GM19372 (cell line): ENCODE measurements around the gene WDTC1.

ENCODE experiments used
- ATAC-seq: cut with Tn5 transposase; IDR thresholded peaks from one replicate; pipeline ENCODE4 v1.9.1; 2021; ENCODE audit warnings: mild to moderate bottlenecking, low read depth, moderate library complexity; ENCODE audit not compliant: unreplicated experiment

WDTC1 gene

DNA sequence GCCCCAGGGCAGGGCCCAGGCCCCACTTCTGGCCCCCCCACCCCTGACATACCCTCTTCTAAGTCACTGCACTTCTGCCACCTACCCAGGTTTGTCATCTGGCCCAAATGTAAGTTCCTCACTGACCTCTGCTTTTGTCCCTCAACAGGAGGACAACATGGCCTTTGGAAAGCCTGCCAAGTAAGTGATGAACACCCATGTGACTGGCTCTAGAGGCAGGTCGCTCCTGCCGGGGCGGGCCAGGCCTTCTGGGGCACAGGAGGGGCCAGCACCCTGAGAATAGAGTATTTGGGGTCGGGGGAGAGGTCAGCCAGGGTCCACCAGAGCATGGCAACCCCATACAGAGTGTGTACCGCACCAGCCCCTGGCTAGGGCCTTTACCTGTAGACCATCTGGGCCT lies 97.5 kb downstream of the WDTC1 start:
- no peak for ATAC-seq

DNA sequence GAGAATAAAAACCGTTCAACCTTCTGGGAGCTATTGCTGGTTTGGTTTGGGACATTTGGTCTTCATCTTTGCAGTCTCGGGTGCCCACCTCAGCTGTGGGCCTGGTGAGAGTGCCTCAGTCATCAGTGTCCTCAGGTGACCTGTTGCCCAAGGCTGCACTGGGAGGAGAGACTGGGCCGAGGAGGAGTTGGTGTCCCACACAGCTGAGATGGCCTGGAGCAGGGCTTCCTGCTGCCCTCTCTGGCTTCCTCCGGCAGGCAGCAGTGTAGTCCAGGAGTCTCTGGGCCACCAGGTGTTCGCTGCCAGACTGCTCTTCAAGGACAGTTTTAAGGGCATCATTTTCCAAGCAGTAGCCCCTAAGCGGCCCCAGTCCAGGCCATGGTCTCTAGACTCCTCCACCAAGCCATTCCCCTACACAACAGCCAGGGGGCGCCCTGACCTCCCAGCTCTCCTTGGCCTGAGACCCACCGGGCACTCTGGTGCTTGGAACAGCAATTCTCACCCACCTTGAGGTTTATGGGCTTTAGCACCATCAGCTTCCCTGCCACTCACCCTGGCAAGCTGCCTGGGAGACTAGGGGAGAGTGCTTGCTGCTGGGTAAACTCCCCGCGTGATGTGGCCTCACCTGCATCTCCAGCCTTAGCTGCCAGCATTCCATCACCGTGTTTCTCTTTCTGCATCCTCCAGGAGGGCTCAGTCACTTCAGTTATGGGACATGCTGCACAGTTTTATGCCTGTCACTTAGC lies 98.3 kb downstream of the WDTC1 start:
- ATAC-seq, result no peak

DNA sequence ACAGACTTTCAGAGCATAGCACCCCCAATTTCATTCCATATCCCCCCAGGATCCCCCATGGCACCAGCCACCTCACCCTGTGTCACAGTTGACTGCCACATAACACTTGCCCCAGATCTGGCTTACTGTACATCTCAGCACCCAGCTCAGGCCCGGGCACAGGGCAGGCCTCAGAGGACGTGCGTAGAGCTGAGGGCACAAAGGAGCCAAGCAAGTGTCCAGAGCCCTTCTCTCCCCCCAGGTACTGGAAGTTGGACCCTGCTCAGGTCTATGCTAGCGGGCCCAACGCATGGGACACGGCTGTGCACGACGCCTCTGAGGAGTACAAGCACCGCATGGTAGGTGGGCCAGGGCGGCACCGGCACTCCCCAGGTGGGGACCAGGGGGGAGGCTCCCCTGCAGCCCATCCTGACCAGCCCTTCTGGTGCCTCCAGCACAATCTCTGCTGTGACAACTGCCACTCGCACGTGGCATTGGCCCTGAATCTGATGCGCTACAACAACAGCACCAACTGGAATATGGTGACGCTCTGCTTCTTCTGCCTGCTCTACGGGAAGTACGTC lies 99.4 kb downstream of the WDTC1 start:
- ATAC-seq, result no peak

DNA sequence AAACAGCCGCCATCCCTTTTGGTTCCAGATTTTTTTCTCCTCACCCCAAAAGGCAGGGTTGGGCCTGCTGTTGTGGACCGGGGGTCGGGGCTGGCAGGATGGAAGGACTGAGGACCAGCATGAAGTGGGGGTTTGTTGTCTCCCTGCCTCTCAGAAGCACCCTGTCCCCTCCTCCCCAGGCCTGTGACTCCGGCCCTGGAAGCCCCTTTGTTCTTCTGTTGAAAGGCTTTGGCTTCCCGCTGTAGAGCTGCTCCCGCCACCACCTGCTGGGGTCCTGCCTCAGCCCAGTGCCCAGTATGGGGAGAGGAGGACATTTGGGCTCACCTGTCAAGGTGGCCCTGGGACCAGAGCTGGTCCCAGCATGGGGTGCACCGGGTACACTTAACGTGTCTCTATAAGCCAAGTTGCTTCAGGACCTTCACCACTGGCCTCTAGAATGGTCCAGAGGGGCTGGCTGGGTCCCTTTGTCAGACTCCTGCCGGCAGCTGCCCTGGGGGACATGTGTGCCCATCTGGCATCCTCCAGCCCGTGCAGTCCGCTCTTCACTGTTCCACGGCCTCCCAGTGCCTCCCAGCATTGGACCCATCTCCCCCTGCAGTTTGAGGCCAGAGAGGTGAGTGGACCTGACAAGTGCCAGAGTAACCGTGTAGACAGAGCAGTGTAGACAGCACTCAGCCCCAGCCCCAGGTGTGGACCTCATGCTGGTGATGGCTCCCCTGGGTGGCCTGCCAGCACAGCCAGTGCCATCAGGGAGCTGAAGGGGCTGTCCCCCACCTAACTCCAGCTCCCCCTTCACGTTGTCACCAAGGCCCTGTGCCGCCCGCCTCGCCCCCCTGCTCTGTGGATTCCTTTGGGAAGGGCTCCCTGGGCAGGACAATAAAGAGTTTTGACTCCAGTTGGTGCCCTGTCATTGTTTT lies 101.3 kb downstream of the WDTC1 start:
- ATAC-seq, result no peak

DNA sequence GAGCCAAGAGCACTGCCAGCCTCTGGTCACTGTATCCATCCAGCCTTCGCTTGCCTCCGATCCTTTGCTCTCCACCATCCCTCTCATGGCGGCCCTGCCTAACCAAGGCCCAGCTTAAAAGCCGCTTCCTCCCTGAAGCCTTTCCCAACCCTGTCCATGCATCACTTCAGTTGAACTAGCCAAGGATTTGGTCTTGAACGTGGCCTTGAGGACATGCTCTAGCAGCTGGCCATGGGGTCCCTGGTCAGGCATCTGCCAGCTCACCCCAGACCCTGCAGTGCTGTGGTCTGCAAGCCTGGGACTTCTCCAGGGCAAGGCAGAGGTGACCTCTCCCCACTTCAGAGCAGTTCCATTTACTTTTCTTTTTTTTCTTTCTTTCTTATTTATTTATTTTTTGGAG lies 102.3 kb downstream of the WDTC1 start:
- ATAC-seq, result no peak

DNA sequence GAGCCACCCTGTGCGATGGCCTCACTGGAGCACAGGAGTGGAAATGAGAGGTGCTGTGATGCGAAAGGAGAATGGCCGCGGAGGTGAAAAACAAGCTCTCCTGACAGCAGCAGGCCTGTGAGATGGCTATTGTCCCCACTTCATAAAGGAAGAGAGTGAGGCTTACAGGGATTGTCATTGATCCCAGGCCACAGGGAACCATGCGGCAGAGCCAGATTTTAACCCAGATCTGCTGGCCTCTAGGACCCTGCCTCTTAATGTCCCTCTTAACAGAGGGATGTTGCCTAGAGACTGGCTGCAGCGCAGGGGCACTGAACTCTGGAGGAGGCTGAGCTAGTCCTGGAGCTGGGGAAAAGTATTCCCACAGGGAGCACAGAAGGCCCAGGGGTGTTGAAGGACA lies 104.3 kb downstream of the WDTC1 start:
- no peak for ATAC-seq

DNA sequence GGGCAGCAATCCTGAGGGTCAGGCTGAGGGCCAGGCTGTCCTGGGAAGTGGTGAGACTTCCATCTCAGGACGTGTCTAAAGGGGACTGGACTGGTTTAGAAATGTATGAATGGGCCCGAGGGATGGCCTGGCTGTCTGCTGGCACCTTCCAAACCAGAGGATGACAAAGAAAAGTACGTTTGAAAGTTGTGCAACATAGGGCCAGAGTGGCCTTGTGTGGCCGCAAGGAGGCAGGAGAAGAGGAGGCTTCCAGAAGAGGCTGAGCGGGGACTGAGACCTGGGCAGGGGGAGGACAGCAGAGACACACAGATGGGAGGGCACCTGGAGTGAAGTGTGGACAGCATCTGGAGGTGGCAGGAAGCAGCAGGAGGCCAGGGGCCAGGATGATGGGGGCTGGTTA lies 104.8 kb downstream of the WDTC1 start:
- no peak for ATAC-seq

DNA sequence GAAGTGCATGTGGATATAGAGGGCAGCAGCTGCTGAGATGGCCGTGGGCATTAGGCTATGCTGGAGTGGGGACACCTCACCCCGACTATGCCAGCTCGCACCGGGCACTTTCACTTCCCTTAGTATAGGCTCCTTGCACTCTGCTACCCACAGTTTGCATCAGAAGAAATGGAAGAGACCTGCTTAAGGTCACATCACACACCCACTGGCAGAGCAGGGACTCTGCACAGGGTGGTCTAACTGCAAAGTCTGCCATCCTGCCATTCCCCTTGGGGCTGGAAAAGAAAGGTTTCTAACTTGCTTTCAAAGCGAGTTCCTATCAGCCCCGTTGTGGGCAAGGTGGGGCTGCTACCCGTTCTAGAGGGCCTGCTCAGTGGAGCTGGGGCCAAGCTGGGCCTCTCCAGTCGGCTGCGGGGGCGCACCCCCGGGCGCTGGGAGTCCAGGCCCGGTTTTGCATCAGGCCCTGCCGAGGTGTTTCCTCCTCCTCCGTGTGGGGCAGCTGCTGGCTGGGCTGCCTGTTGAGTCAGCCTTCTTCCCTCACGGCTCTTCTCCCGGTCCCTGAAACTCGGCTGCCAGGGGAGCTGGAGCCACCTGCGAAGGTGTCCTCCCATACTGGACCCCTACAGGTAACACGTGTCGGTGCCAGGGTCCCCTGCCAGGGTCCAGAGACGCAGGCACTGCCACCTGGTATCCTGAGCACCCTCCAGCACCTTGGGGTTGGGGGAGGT lies 107.3 kb downstream of the WDTC1 start, which contains the start of gene SYTL1:
Gene SYTL1, plus strand, starts transcription at position 498 of the 728 bp plus-strand sequence. CDS start 3,313 bp downstream, outside the sequence.
- ATAC-seq, result no peak

DNA sequence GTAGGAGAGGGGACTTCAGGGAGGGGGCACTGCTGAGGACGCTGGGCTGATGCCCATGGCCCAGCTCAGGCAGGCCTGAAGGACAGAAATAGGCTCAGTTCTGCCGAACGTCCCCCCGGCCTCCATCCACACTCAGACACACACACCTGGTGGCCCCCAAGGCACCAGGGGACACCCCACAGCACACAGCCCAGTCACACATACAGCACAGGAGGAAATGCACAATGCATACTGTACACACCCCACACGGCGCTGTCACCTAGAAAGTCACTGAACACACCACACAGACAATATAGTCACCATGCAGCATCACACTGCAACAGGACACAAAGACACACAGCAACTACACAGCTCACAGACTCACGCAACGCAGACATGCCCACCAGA lies 108.0 kb downstream of the WDTC1 start:
- ATAC-seq, result no peak

DNA sequence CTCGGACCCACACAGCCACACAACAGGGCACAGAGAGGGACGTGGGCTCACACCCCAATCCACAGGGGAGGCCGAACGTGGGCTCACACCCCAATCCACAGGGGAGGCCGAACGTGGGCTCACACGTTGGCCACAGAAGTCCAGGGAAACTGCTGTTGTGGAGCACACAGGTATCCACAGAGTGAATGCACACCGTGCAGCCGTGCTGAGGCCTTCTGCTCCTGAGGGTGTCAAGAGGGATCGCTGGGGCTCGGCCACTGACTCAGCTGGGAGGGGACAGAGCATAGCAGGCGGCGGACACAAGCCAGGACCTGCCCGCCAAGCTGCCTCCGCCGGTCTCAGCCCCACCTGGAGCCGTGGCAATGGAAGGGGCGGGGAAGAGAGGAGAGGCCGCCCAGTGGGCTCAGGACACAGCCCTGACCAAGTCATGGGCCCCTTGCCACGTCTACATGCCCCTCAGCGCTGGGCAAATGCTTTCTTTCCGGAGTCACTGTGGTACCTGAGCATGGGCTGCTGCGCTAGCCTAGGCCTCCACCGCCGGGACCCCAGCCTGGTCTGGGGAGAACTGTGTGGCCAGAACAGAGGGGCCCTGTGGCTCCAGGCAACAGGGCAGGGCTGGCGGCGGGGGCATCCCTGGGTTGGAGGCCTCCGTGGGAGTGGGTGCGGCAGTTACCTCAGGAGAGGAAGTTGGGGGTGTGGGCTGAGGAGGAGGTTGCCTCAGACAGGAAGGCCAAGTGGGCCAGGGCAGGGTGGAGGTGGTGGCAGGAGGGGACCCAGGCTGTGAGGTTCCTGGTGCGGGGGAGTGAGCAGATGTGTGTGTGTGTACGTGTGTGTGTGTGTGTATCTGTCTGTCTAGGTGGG lies 108.6 kb downstream of the WDTC1 start:
- ATAC-seq, result no peak

DNA sequence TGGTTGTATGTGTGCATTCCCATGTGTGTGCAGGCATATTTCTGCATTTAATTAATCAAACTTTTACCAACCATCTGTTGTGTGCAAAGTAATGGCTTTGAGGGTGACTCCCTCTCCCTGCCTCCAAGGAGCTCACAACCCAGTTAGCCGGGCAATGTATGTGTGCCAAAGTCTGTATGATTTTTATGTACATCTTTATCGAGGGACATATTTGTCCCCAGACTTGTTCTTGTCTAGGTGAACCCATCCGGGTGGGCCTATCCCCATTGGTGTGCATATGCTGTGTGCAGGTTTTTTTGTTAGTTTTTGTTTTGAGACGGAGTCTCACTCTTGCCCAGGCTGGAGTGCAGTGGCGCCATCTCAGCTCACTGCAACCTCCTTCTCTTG lies 109.2 kb downstream of the WDTC1 start:
- ATAC-seq, result no peak

DNA sequence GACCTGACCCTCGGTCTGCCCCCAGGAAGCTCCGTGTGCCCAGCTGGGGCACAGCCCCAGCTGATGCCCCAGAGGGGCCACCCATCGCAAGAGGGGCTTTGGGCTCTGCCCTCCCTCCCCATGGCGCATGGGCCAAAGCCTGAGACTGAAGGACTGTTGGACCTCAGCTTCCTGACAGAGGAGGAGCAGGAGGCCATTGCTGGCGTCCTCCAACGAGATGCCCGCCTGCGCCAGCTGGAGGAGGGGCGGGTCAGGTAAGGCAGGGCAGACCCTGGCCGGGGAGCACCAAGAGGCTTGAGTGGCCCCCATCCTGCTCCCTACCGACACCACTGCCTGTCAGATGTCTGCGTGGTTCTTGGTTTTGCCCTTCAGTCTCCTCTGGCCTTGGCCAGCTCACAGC lies 110.8 kb downstream of the WDTC1 start:
- ATAC-seq, result no peak

DNA sequence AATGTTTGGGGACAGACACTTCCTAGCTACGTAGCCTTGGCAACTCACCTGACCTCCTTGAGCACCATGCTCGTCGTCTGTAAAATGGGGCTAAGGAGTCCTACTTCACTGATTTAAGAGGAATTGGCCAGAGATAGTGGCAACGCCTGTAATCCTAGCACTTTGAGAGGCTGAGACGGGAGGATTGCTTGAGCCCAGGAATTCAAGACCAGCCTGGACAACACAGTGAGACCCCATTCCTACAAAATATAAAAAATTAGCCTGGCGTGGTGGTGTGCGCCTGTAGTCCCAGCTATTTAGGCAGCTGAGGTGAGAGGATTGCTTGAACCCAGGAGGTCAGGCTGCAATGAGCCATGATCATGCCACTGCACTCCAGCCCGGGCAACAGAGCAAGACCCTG lies 111.9 kb downstream of the WDTC1 start:
- ATAC-seq, result no peak

DNA sequence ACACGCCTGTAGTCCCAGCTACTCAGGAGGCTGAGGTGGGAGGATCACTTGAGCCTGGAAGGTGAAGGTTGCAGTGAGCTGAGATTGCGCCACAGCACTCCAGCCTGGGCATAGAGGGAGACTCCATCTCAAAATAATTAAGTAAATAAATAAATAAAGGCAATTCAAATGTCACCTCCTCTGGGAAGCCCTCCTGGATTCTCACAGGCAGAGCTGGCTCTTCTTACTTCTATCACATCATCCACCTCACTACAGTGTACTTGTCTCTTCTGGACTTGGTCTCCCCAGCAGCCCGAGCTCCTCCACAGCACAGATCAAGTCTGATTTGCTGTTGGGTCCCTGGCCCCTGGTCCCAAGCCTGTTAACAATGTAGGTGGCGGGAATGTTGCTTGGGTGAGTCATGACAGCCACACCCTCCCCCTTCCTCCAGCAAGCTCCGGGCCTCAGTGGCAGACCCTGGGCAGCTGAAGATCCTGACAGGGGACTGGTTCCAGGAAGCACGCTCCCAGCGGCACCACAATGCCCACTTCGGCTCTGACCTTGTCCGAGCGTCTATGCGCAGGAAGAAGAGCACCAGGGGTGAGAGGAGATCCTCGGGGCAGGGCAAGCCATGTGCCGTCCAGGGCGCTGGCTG lies 112.7 kb downstream of the WDTC1 start:
- ATAC-seq, result no peak

DNA sequence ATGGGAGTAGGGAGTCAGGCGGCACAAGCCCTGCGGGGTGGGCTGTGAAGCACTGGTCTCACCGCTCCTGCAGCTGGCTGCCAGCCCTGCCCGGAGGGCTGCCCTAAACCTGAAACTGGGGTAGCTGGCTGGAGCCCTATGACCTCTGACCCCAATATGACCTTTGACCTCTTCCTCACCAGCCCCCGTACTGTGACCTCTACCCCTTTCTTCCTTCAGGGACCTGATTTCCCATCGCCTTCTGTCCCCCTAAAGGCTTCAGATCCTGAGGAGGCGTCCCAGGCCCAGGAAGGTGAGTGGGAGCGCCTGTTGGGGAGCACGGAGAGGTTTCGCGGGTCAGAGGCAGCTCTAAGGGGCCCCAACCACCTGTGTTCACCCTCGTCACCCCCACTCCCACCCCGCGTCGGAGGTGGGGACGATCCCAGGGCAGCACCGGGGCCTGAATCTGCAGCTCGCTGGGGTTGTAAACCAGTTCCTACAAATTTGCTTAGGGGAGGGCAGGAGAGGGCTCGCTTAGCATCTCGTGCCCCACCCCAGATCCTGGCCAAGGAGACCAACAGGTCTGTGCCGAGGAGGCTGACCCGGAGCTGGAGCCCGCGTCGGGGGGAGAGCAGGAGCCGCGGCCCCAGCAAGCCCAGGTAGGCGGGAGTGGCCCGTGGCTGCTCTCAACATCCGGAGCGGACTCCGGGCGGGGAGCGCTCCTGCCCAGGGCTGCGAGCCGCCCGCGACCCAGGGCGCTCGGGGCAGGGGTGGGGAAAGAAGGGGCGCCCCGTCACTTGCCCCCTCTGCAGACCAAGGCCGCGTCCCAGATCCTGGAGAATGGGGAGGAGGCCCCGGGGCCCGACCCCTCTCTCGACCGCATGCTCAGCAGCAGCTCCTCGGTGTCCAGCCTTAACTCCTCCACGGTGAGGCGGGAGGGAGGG lies 114.7 kb downstream of the WDTC1 start:
- no peak for ATAC-seq

DNA sequence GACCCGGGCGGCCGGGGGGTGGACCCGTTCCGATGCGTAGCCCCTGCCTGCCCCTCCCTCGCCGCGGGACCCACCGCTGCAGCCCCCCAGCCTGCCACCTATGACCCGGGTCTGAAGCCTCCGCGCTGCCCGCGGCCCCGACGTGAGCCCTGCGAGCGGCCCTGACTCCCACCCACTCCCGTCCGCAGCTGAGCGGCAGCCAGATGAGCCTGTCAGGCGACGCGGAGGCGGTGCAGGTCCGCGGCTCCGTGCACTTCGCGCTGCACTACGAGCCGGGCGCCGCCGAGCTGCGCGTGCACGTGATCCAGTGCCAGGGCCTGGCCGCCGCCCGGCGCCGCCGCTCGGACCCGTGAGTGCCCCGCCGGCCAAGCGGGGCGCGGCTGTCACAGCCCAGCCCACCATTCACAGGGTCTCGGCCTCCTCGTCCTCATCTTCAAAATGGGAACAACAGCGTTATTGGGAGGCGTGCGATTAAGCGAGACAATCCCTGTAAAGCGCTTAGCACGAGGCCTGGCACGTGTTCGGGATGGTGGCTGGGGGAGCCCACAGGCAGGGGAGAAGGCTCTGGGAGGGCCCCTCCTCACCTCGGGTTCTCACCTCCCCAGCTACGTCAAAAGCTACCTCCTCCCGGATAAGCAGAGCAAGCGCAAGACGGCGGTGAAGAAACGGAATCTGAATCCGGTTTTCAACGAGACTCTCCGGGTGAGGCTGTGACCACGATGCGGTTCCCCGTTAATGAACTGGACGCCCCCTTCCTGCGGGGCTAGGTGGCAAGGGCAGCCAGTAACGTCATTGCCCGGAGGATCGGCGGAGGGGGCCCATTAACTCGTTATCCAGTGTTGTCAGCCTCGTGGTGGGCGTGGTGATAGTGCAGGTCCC lies 115.6 kb downstream of the WDTC1 start:
- no peak for ATAC-seq
